ENCODE data around the gene DYNC1I2. TPM values are rescaled to one million over a fixed set of nuclear protein-coding genes. Genes with fewer than 3 reads are reported as not detected.
"Not testable (repeated sequence)": the region's sequence is repeated elsewhere in the genome, so short reads cannot be mapped to it uniquely, and the experiment has no call there.

Gene DYNC1I2
- total RNA-seq, 2 experiments from 2014 or later = 46.3 to 48.9 TPM

- no peaks in the 10 kb centered on the region for H3K4me1 Mint-ChIP-seq
- H3K27me3 Mint-ChIP-seq = no peaks in the 10 kb centered on the region
- H3K9me3 Mint-ChIP-seq = peaks cover 11% of the 10 kb centered on the region
- no peak overlapping the region for H3K4me3 Mint-ChIP-seq
- POLR2A ChIA-PET = no interaction called here
- ATAC-seq (ENCODE audit: low read depth) (no peak), DNase-seq (no peak)
- H3K36me3 Mint-ChIP-seq = peaks cover 27% of the 10 kb centered on the region
- no peak overlapping the region for H3K27ac Mint-ChIP-seq
Measured at GRCh38 chr2:171771463-171771862, 84.2 kb downstream of the DYNC1I2 start.

- H3K27me3 Mint-ChIP-seq = no peaks in the 10 kb centered on the region
- H3K4me1 Mint-ChIP-seq = no peaks in the 10 kb centered on the region
- H3K4me3 Mint-ChIP-seq = no peak overlapping the region
- ATAC-seq (ENCODE audit: low read depth) (no peak), DNase-seq (no peak)
- H3K27ac Mint-ChIP-seq = no peak overlapping the region
- peaks cover 11% of the 10 kb centered on the region for H3K9me3 Mint-ChIP-seq
- peaks cover 22% of the 10 kb centered on the region for H3K36me3 Mint-ChIP-seq
- POLR2A ChIA-PET = no interaction called here
Measured at GRCh38 chr2:171772373-171772772, 85.1 kb downstream of the DYNC1I2 start.

GRCh38 chr2:171774581-171774980 is 87.3 kb downstream of the DYNC1I2 start:
- H3K9me3 Mint-ChIP-seq = peaks cover 14% of the 10 kb centered on the region
- H3K36me3 Mint-ChIP-seq = peaks cover 26% of the 10 kb centered on the region
- H3K4me1 Mint-ChIP-seq; ATAC-seq (ENCODE audit: low read depth); H3K27me3 Mint-ChIP-seq; DNase-seq; H3K4me3 Mint-ChIP-seq; H3K27ac Mint-ChIP-seq; POLR2A ChIA-PET: not testable (repeated sequence)

GRCh38 chr2:171778515-171778914 is 91.2 kb downstream of the DYNC1I2 start:
- H3K4me3 Mint-ChIP-seq = no peak overlapping the region

GRCh38 chr2:171785450-171785849 is 98.2 kb downstream of the DYNC1I2 start:
- H3K36me3 Mint-ChIP-seq = peaks cover 37% of the 10 kb centered on the region

More at GRCh38 chr2:171778515-171778914, 91.2 kb downstream of the DYNC1I2 start:
- no peak for ATAC-seq (ENCODE audit: low read depth)
- Mint-ChIP-seq H3K27me3 (no peaks in the 10 kb centered on the region), H3K36me3 (peaks cover 31% of the 10 kb centered on the region), H3K9me3 (peaks cover 4% of the 10 kb centered on the region), H3K4me1 (no peaks in the 10 kb centered on the region), H3K27ac (no peak overlapping the region)
- POLR2A ChIA-PET = interaction anchor here (0.7 kb wide), 1 partner anchor 369 kb away, joined by 6 read pairs; no protein-coding TSS in a partner anchor
- DNase-seq = no peak

GRCh38 chr2:171787333-171788072 is 100.2 kb downstream of the DYNC1I2 start:
- Mint-ChIP-seq H3K4me1 (no peaks in the 10 kb centered on the region), H3K27ac (no peak overlapping the region), H3K27me3 (no peaks in the 10 kb centered on the region), H3K4me3 (no peak overlapping the region), H3K9me3 (no peaks in the 10 kb centered on the region), H3K36me3 (peaks cover 36% of the 10 kb centered on the region)
- POLR2A ChIA-PET = no interaction called here
- DNase-seq (no peak), ATAC-seq (ENCODE audit: low read depth) (no peak)

More at GRCh38 chr2:171785450-171785849, 98.2 kb downstream of the DYNC1I2 start:
- H3K4me1 Mint-ChIP-seq = no peaks in the 10 kb centered on the region
- no peak overlapping the region for H3K27ac Mint-ChIP-seq
- no peaks in the 10 kb centered on the region for H3K9me3 Mint-ChIP-seq
- ATAC-seq (ENCODE audit: low read depth) (no peak), DNase-seq (no peak)
- H3K4me3 Mint-ChIP-seq = no peak overlapping the region
- no peaks in the 10 kb centered on the region for H3K27me3 Mint-ChIP-seq
- POLR2A ChIA-PET = interaction anchor here (1.2 kb wide), 1 partner anchor 330 kb away, joined by 3 read pairs; no protein-coding TSS in a partner anchor

- Mint-ChIP-seq H3K9me3 (no peaks in the 10 kb centered on the region), H3K27ac (no peak overlapping the region), H3K4me3 (no peak overlapping the region), H3K4me1 (no peaks in the 10 kb centered on the region), H3K36me3 (peaks cover 31% of the 10 kb centered on the region), H3K27me3 (no peaks in the 10 kb centered on the region)
- POLR2A ChIA-PET = no interaction called here
- ATAC-seq (ENCODE audit: low read depth) (no peak), DNase-seq (no peak)
Measured at GRCh38 chr2:171788316-171788993, 101.2 kb downstream of the DYNC1I2 start.

- DNase-seq (no peak), ATAC-seq (ENCODE audit: low read depth) (no peak)
- Mint-ChIP-seq H3K4me1 (peaks cover 5% of the 10 kb centered on the region), H3K4me3 (no peak overlapping the region), H3K9me3 (no peaks in the 10 kb centered on the region), H3K27ac (no peak overlapping the region), H3K27me3 (no peaks in the 10 kb centered on the region), H3K36me3 (peaks cover 26% of the 10 kb centered on the region)
- POLR2A ChIA-PET = no interaction called here
Measured at GRCh38 chr2:171789956-171790355, 102.7 kb downstream of the DYNC1I2 start.

GRCh38 chr2:171791361-171791760 is 104.1 kb downstream of the DYNC1I2 start:
- DNase-seq (no peak), ATAC-seq (ENCODE audit: low read depth) (no peak)
- Mint-ChIP-seq H3K27me3 (no peaks in the 10 kb centered on the region), H3K4me3 (no peak overlapping the region), H3K27ac (no peak overlapping the region), H3K9me3 (no peaks in the 10 kb centered on the region), H3K4me1 (peaks cover 7% of the 10 kb centered on the region), H3K36me3 (peaks cover 21% of the 10 kb centered on the region)
- POLR2A ChIA-PET = no interaction called here

- ATAC-seq (ENCODE audit: low read depth) (no peak), DNase-seq (no peak)
- no peak overlapping the region for H3K4me3 Mint-ChIP-seq
- peaks cover 7% of the 10 kb centered on the region for H3K4me1 Mint-ChIP-seq
- POLR2A ChIA-PET = interaction anchor here (0.7 kb wide), 2 partner anchors 268 to 762 kb away, joined by 3 to 5 read pairs; no protein-coding TSS in a partner anchor
- peaks cover 18% of the 10 kb centered on the region for H3K36me3 Mint-ChIP-seq
- no peaks in the 10 kb centered on the region for H3K9me3 Mint-ChIP-seq
- H3K27me3 Mint-ChIP-seq = no peaks in the 10 kb centered on the region
- H3K27ac Mint-ChIP-seq = no peak overlapping the region
Measured at GRCh38 chr2:171792157-171792556, 104.9 kb downstream of the DYNC1I2 start.

GRCh38 chr2:171792886-171793580 is 105.8 kb downstream of the DYNC1I2 start:
- DNase-seq (no peak), ATAC-seq (ENCODE audit: low read depth) (no peak)
- no peaks in the 10 kb centered on the region for H3K27me3 Mint-ChIP-seq
- H3K4me3 Mint-ChIP-seq = no peak overlapping the region
- H3K9me3 Mint-ChIP-seq = no peaks in the 10 kb centered on the region
- H3K4me1 Mint-ChIP-seq = peaks cover 7% of the 10 kb centered on the region
- H3K27ac Mint-ChIP-seq = no peak overlapping the region
- peaks cover 15% of the 10 kb centered on the region for H3K36me3 Mint-ChIP-seq
- POLR2A ChIA-PET = interaction anchor here (0.6 to 0.7 kb wide), 3 partner anchors 267 to 763 kb away, joined by 3 to 5 read pairs (median 4); no protein-coding TSS in a partner anchor

GRCh38 chr2:171793691-171794678 is 106.7 kb downstream of the DYNC1I2 start:
- no peak overlapping the region for H3K4me3 Mint-ChIP-seq
- H3K27me3 Mint-ChIP-seq = no peaks in the 10 kb centered on the region
- DNase-seq (no peak), ATAC-seq (ENCODE audit: low read depth) (no peak)
- POLR2A ChIA-PET = interaction anchor here (0.6 kb wide), 1 partner anchor 541 kb away, joined by 4 read pairs; no protein-coding TSS in a partner anchor
- H3K27ac Mint-ChIP-seq = no peak overlapping the region
- peaks cover 14% of the 10 kb centered on the region for H3K36me3 Mint-ChIP-seq
- no peaks in the 10 kb centered on the region for H3K9me3 Mint-ChIP-seq
- H3K4me1 Mint-ChIP-seq = peaks cover 11% of the 10 kb centered on the region
